RCC 7860 (cell line): ENCODE data around the gene NUTM2A.
A peak's percentile ranks its signal among the peaks of the same experiment; 100 is the strongest.
"Not testable (repeated sequence)": the region's sequence is repeated elsewhere in the genome, so short reads cannot be mapped to it uniquely, and the experiment has no call there.

Experiments used
- DNase-seq: peaks from one replicate; pipeline ENCODE4 v3.0.0-alpha.2; 2015; ENCODE audit warnings: low spot score
- FAIRE-seq: peaks from 2 replicates; lab custom pipeline; 2012; peaks lifted over from hg19 to GRCh38; lab: Jason Lieb, UNC

NUTM2A gene

GRCh38 chr10:87247335-87247734 is 22.1 kb downstream of the NUTM2A start:
- not testable (repeated sequence) for FAIRE-seq, DNase-seq

GRCh38 chr10:87248818-87249353 is 23.6 kb downstream of the NUTM2A start:
- DNase-seq, result peak; percentile 3
- peak; percentile 30 for FAIRE-seq

- peak; percentile 34 for FAIRE-seq
- DNase-seq, result not testable (repeated sequence)
Observed at GRCh38 chr10:87280749-87281392, 55.6 kb downstream of the NUTM2A start.
